Heart left ventricle (tissue), 13 donors: ENCODE data around the gene PCSK6.

Source experiments
- CTCF ChIP-seq, 12 donors: fragments of 200-600 bp; sonication (generic) in 4 of 12; IDR thresholded peaks; one replicate each; pipeline versions ENCODE4 v1.5.0 to v1.8.0; 2018 to 2022; ENCODE audit warnings: antibody characterized with exemption in 12 of 12, mild to moderate bottlenecking in 5 of 12
- POLR2A ChIP-seq, 2 donors: fragments of 450-650 bp; IDR thresholded peaks; one replicate each; pipeline ENCODE4 v1.6.1; 2017; ENCODE audit warnings: antibody characterized with exemption in 2 of 2, mild to moderate bottlenecking in 2 of 2, moderate library complexity in 2 of 2
- donor health status: ischemic (EF 13 %, LVEDD 7.1; RV severe dilation, severe dysfunction).
- donor health status: DM: no; HTN: yes; CAD: no.
- donor health status: DM: no; HTN: no; CAD: no.
- donor health status: ischemic (EF 25% LVEDD 6.9; RV normal size, moderate dysfunction).
- donor health status: ischemic (EF 25% LVEDD 5.7; RV mildly dilated, moderate dysfunction).
- donor health status: ischemic (EF 35%, LVEDD 5.7; RV mildly dilated, moderate dysfunction).
- donor health status: nonischemic (EF 11% LVEDD 7.7; RV severe dilation, severe dysfunction).
- donor health status: DM: yes; HTN: yes; CAD: no.
- donor health status: PGD.
- donor health status: ischemic (EF 29% LVEDD 5.4; RV normal size, mild dysfunction).
- donor health status: nonischemic (EF 23%, LVEDD 6.1; RV moderate dilation, normal function).

- TF ChIP-seq CTCF (IDR thresholded peaks at IDR 0.05) (no peak), POLR2A (IDR thresholded peaks at IDR 0.05) (no peak)
Measured at GRCh38 chr15:101528917-101529299, 39.4 kb upstream of the PCSK6 start.
